Glomerular endothelial cell (primary cell): ENCODE data around the gene CPVL. TPM values are rescaled to one million over a fixed set of nuclear protein-coding genes. Genes with fewer than 3 reads are reported as not detected.

Source experiments
- DNase-seq: peaks from one replicate; pipeline ENCODE4 v3.0.0-alpha.2; 2011; ENCODE audit warnings: low read depth, low spot score; ENCODE audit errors: extremely low read depth
- total RNA-seq: library from RNA; depleted of rRNA; stranded (reverse); fragments of >200 nt; gene quantifications from 2 replicates; pipeline ENCODE4 v1.2.3, GENCODE V29; 2015

CPVL gene
- total RNA-seq, 1 donor from 2014 or later: 2.1 TPM

DNA sequence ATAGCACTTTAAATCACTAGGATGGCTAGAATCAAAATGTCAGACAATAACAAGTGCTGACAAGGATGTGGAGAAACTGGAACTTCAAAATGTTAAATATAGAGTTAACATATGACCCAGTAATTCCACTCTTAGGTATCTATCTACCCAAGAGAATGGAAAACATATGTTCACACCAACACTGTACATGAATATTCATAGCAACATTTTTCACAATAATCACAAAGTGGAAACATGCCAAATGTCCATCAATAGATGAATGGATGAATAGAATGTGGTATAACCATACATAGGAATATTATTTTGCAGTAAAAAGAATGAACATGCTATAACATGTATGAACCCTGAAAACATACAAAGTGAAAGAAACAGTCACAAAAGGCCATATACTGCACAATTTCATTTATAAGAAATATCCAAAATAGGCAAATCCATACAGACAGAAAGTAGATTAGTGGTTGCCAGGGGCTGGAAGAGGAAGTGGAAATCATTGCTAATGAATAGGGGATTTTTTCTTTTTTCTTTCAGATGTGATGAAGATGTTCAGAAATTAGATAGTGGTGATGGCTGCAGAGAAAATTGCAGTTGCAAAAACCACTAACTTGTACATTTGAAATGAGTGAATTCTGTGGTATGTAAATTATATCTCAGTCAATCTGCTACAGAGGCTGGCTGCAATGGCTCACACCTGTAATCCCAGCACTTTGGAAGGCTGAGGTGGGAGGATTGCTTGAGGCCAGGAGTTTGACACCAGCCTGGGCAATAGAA, 93.0 kb downstream of the CPVL start:
- no peak for DNase-seq

DNA sequence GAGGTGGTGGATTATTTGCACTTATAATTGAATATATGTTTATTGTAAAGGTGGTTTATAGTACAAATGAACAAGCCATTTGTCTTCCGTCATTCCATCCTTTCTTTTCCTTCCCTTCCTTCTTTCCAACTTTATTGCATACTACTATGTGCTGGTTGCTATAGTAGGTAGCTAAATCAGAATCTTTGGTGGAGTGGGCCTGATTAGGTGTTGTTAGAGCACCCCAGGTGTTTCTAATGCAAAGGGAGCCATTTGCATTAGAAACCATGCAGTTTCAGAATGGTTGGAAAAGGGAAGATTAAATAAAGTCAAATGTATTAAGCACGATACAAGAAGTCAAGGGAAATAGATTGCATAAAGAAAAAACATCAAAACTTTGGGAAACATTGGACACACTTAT, 99.4 kb downstream of the CPVL start:
- DNase-seq: no peak

DNA sequence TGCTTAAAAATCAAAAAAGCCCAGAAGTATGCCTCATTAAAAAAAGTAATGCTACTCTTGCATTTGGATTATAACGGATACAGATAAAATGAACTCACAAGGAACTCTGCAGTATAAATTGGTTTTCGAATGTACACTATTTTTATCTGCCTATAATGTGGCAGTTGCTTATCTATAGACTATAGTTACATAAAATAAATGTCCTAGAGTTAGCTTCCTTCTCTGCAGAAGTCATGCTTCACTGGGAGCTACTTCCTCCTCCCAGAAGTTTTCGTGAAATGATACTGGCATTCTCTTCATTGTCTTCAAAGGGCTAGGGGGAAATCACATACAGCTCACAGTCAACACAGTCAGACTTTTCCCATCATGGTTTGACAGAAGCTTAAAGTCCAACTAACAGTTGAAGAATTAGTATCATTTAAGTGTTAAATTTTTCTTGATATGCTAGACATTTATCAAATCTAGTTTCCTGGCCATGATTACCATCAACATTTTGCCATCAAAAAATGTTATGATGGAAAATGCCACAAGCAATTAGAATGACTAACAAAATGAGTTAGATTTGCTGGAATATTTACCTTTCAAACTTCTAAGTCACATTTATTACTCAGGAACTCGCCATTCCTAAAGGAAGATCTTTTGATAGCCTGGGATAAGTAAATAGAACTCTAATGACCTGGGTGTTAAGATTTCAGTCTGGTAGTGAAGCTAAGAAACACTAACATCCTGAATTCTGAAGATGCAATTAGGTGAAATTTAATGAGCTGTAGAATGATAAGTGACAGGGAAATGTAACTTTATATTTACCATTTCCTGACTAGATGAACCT, 100.9 kb downstream of the CPVL start:
- no peak for DNase-seq

DNA sequence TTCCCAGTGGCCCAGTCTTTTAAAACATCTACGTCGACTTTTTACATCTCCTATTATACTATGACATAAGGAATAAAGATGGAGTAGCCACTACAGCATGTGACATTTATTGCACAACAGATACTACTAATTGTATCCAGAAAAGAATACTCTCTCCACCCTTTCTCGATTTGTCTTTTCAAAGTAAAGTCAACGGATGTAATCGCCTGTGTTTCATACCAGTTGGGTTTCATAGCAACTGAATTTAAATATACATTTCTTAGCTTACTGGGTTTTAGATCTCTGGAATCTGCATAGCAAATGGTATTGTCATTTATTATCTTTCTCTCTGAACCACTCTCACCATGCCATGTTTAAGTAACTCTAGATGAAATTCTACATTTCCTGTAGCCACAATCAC, 101.8 kb downstream of the CPVL start:
- no peak for DNase-seq

DNA sequence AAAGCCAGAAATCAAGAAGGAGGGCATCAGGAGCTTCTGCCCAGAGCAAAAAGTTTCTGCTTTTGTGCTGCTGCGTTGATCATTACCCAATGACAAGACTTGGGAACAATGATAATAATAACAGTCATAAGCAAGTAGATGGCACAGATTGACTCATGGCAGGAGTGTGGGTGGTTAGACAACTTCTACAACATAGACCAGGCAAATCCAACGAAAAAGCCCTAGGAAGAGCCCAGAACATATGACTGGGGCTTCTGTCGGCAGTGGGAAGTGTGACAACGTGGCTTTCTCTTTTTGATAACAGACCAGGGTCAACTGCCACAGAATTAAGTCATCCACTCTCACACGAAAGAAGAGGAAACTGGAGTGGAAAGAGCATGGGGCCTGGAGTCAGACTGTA, 102.8 kb downstream of the CPVL start:
- DNase-seq: no peak

DNA sequence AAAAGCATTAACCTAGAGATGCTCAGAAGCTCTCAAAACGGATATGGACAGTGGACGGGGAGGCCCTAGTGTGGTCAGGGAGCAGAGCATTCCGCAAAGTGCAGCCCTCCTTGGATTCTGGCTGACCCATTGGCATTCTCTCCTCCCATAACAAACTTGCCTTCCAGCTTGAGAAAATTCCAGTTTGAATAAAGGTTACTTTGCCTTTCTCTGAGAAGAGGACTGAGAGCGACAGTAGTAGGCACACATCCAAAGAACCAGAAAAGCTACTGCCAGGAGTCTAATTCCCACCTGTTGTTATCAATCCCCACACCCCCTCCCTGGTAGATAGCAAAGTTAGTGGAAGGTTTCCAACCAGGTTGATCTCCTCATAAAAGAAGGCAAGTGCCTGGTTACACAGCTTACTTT, 103.5 kb downstream of the CPVL start:
- DNase-seq: no peak

DNA sequence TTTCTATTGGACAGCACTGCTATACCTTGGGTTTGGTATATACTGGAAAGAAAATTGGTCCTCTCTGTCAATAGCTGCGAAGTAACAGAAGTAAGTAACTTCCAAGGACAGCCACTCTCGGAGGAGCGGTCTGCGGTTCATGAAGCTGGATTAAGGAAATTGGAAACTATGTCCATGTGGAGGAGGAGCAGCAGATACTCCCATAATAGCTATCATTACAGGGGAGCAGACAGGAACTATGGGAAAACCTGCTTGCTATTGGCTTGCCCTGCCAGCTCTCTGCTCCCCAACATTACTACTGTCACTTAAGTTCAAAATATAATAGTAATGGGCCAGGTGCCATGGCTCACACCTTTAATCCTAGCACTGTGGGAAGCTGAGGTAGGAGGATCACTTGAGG, 104.3 kb downstream of the CPVL start:
- no peak for DNase-seq

DNA sequence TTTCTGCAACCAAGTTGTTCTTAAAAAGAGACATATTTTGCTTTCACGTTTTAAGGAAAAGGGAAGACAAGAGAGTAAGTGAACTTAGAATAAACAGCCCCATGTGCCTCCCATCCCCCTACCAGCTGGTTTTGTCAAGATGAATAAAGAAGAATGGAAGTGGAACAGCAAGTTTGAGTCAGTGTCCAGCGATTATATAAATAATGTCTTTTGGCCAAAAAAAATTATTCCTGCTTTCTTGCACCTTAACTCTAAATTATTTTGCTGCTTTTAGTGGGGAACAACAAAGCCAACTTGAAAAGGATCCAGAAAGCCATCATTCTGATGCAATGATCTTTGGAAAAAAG, 105.8 kb downstream of the CPVL start:
- no peak for DNase-seq

DNA sequence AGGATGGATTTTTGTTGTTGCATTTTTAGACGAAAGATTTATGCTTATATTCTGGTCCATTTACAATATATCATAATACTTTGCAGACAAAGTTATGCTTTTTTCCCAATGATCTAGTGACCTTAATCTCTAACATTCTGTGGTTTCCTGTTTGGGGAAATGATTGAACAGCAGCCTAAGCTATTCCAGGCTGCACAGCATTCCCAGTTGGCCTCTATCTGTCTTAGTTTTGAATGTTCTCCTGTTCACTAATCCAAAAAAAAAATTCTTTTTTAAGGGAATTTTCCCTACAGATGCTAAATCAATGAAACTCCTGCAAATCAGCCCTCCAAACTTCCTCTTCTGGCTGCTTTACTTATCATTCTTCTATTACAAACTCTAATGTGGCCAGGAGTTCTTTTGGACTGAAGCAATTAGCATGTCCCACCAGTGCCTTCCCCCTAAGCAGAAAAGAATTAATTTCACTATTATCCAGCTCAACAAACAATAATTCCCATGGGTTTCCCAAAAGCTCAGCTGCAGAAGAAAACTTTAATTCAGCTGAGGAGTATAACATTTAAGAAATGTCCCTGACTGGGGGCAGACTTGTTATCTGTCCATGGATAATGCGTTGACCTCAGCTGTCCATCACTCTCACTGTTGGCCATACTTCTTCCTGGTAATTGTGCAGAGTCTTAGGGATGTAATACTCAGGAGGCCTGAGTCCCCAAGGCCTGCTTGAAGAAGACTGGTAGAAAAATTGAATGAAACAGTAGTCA, 106.3 kb downstream of the CPVL start:
- DNase-seq: no peak

DNA sequence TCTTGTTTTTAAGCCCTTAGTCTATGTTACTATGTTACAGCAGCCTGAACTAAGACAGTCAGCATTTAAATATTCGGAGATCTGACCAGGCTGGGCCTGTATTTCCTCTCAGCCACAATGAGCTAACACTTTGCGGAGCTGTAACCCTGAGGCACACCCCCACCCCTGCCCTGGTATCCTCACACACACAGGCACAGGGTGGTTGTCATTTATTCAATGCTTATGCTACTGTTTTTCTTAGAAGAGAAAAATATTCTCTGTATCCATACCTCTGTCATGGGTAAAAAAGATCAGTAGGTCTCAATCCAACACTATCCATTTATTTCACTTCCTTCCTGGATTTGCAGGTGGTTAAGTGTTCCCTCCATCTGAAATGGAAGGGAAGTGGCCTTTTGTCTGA, 107.9 kb downstream of the CPVL start:
- no peak for DNase-seq

DNA sequence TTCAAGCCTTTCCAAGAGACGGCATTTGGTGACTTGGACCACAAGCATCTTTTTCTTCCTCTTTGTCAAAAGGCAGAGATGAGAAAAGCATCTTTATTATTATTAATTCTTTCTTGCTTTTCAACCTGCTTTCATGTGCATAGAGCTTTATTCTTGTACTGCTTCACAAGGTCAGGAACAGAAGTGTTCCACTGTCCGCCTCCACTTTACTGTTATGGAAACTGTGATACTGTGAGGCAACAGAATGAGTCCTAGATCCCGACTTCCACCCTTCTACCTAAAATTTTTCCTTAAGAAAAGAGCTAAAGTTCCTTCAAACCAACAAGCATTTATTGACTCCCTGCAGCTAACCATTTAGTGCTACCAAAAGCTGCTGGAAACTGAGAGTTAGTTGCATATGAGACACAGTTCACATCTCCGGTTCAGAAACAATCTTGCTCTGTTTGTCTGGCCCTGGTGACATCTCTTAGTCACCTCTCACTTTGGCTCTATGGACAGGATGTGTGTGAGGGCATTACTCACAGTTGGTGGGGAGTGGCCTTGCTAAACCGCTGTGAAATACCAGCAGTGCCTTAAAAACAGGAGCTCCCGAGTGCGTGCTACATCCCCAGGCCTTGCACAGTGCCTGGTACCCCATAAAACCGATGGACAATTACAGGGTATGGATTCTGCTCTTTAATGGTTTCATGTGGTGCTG, 111.1 kb downstream of the CPVL start:
- peak; percentile 68 for DNase-seq

DNA sequence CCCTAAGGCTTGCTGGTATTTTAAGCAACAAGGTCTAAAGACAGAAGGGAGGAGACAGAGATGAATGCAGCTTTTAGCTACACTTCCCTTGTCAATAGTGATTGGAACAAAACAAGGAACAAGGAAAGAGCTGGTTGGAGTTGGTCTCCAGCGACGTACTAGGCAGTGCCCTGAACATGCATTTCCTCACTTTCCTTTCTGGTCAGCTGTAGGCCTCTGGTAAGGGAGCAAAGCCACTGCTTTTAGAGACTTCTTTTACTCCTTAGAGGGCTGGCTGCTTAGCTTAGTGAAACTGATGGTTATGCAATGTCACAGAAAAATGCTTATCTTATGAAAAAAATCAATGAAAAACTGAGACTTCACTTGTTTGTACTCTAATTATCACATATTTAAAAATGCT, 112.8 kb downstream of the CPVL start:
- no peak for DNase-seq

DNA sequence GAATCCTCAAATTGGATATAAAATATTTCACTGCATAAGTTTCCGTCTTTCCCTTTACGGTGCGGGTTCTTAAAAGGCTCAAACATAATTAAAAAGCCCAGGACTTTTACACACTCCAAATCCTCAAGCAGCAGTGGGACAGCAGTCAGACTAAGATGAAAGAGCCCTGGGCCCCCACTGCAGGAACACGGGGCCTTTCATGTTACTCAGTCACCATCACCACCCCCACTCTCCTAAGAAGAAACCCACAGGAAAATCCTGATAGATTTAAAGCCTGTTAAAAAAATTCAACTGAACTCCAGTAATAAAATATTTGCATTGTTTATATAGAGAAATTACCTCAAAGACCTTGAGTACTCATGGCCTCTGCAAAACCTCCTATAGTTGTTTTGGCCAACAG, 114.2 kb downstream of the CPVL start:
- DNase-seq: no peak

DNA sequence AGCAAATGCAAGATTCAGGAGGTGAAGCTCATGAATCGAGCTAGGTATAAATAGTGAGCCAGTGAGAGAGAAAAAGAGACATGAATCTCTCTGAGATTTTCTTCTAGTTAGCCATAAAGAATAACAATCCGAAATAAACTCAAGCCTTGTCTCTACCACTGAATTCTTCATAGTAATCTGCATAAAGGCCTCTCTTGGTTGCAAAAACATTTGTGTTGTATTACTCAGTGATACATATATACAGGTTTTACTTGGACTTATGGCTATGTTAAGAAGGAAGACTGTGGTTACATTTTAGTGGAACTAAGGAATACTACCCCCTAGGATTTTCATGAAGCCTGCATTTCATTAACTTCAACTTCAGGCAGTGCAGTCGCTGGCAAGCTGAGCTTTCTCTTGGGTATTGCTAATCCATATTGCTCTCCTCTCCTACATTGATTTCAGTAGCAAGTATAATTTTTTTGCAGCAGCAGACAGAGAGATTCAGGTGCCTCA, 115.5 kb downstream of the CPVL start:
- no peak for DNase-seq

DNA sequence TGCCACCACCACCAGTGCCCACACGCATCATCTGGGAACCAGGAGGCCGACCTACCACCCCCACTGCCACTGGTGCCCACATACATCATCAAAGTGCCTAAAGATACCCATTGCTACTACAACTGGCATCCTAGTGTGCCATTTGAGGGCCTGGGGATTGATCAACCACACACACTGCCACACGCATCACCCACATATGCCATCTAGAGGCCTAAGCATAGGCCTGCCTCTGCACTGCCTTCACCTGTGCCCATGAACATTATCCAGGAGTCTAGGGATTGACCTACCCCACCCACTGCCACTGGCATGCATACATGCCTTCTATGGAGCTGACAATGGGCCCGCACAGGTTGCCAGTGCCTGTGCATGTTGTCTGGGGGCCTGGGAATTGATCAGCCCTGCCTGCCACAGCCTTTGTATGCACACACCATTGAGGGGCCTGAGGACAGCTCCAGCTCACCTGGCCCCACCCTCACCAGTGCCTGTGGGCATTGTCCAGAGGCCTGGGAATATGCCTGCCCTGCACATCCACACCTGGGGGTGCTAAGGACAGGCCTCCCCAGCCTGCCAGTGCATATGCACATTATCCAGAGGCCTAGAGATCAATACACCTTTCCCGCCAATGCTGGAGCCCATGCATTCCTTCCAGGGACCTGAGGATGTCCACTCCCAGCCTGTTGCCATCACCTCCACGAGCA, 123.9 kb downstream of the CPVL start:
- no peak for DNase-seq

DNA sequence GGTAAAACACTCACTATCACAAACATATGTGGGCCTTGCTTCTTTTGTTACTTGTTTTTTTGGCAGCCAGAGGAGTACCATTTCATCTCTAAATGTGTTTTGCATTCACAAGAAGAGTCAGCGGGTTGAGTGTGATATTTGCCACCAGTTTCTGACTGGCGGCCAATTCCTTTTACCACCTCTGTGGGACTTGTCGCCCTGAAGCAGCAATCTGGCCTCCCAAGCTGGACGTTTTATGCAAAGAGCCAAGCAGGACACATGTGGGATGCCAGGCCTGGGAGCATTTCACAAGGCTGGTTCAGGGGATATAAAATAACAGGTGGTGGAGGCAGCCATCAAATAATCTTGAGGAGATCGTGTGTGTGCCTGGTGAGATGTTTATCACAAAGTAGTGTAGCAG, 126.4 kb downstream of the CPVL start:
- no peak for DNase-seq

DNA sequence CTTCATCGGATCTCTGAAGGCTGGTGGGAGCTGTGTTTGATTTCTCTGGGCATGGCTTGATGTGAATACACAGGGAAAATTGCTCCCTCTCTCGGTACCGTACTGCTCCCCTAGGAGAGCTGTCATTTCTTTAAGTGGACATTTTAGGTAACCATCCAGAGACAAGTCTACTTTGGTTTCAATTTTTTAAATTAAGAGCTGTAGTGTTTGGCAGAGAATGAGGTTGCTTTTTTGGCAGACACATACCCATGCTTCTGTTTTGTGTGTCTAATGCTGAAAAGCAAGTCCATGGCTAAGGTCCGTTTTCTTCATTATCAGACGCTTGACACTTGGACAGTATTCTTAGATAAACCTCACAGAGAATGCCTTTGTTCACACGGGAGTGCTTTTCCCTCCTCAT, 127.0 kb downstream of the CPVL start:
- no peak for DNase-seq

DNA sequence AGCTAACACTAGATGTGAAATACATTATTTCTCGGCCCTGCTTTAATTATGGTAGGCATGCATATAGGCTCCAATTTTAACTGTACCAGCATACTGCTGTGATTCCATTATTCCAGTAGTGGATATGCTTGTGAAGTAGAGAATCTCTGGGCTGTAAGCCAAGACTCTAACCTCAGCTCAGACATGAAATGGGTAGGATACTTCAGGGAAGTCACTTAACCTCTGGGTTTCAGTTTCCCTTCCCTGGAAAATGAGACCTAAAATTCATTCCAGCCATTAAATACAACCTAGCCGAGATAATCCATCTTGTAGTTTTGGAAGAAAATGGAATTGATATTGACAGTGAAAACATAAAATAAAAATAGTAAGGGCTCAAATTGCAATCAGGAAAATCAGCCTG, 128.6 kb downstream of the CPVL start:
- no peak for DNase-seq

DNA sequence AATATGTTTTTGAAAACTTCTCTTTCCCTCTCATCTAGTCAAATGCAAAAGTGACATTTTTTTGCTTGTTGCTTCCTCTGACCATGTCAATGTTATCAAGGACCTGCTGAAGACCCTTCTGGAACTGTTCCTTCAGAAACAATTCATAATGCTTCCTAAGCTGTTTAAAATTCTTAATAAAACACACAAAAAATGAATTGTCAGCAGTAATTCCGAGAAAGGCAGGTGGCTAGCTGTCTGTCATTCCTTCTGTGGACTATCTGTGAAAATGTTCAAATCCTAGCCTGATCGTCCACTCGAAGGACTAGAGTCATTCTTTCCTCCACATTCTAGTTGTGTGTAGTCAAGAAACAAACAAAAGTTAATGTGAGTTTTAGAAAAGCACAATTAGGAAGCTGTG, 131.6 kb downstream of the CPVL start:
- no peak for DNase-seq

DNA sequence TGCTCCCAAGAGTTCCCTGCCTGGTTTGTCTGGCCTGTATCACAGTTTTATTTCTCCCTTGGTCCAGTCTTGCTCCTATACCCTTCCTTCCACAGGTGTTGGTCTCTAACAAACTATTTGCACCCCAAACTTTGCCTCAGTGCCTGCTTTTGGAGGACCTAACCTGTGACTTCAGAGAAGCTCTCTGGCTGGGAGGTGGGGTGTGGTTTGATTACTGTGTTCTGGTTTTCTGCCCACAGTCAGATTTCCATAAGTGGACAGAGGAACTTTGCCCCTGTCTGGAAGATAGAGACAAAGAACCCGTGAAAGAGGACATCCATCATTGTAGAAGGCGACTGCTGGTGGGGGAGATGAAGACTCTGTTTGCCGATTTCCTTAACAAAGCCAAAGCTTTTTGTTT, 132.4 kb downstream of the CPVL start:
- no peak for DNase-seq
